CD4-positive, CD25-positive, alpha-beta regulatory T cell (primary cell): ENCODE results near the gene OR52N4. TPM values are rescaled to one million over a fixed set of nuclear protein-coding genes. Genes with fewer than 3 reads are reported as not detected.
"Not testable (repeated sequence)": the region's sequence is repeated elsewhere in the genome, so short reads cannot be mapped to it uniquely, and the experiment has no call there.

ENCODE experiments used
- ATAC-seq, 2 donors: fragments of 150-1000 bp; cut with Tn5 transposase; one replicate each; pipeline ENCODE4 v1.10.0; 2021; ENCODE audit warnings: low read depth in 2 of 2, moderate number of reproducible peaks in 2 of 2, moderate library complexity in 1 of 2
- DNase-seq, 3 donors: peaks; one replicate each; pipeline versions ENCODE4 v3.0.0 to v3.0.0-alpha.2; 2012 to 2022; ENCODE audit warnings: mixed read lengths in 1 of 3
- H3K27ac ChIP-seq: one replicate; pipeline ENCODE4 v1.7.0; 2013; ENCODE audit warnings: mild to moderate bottlenecking, low read length; ENCODE audit not compliant: insufficient read depth, poor library complexity, severe bottlenecking
- H3K27me3 ChIP-seq: one replicate; pipeline ENCODE4 v1.7.0; 2013; ENCODE audit warnings: low read length; ENCODE audit not compliant: control insufficient read depth, insufficient read depth
- H3K36me3 ChIP-seq: one replicate; pipeline ENCODE4 v1.7.0; 2013; ENCODE audit warnings: mild to moderate bottlenecking, low read length, moderate library complexity; ENCODE audit not compliant: control insufficient read depth, insufficient read depth
- H3K4me1 ChIP-seq: 2 replicates; pipeline ENCODE4 v1.7.0; 2013; ENCODE audit warnings: mild to moderate bottlenecking, low read length; ENCODE audit not compliant: insufficient read depth, control insufficient read depth, poor library complexity, severe bottlenecking
- H3K4me3 ChIP-seq: one replicate; pipeline ENCODE4 v1.7.0; 2013; ENCODE audit warnings: low read depth, mild to moderate bottlenecking, low read length, moderate library complexity
- H3K9me3 ChIP-seq, 2 experiments: 1 replicate in 1 of 2; 2 replicates in 1 of 2; pipeline ENCODE4 v1.7.0; 2013; ENCODE audit warnings: low read length in 2 of 2, mild to moderate bottlenecking in 1 of 2, moderate library complexity in 1 of 2; ENCODE audit not compliant: control insufficient read depth in 2 of 2
- H3K27ac Mint-ChIP-seq, 3 donors: one replicate each; pipeline ENCODE4 v1.8.0; 2020 to 2022; ENCODE audit warnings: mild to moderate bottlenecking in 3 of 3, mixed read lengths in 3 of 3, moderate library complexity in 2 of 3
- H3K27me3 Mint-ChIP-seq: one replicate; pipeline ENCODE4 v1.8.0; 2022; ENCODE audit warnings: mild to moderate bottlenecking, mixed read lengths
- H3K36me3 Mint-ChIP-seq: one replicate; pipeline ENCODE4 v1.8.0; 2020; ENCODE audit warnings: mixed read lengths
- H3K4me1 Mint-ChIP-seq, 4 donors: one replicate each; pipeline ENCODE4 v1.8.0; 2020 to 2022; ENCODE audit warnings: mixed read lengths in 4 of 4, mild to moderate bottlenecking in 1 of 4
- H3K4me3 Mint-ChIP-seq, 4 donors: one replicate each; pipeline ENCODE4 v1.8.0; 2020 to 2022; ENCODE audit warnings: mild to moderate bottlenecking in 4 of 4, mixed read lengths in 4 of 4, moderate library complexity in 3 of 4
- H3K9me3 Mint-ChIP-seq, 7 donors: one replicate each; pipeline ENCODE4 v1.8.0; 2020 to 2022; ENCODE audit warnings: mixed read lengths in 7 of 7, mild to moderate bottlenecking in 3 of 7, moderate library complexity in 2 of 7
- polyA plus RNA-seq, 4 donors: library from polyadenylated mRNA; unstranded; fragments of 300-500 nt; fragmentation: Illumina TruSeq; gene quantifications; one replicate each; pipeline ENCODE4 v1.2.3, GENCODE V29; 2021
- total RNA-seq: library from RNA; stranded (reverse); gene quantifications from one replicate; pipeline ENCODE4 v1.2.3, GENCODE V29; 2022

Gene OR52N4
- 1.6 TPM for total RNA-seq
- polyA plus RNA-seq = 1 to 10 TPM in 2 of 4 donors, under 1 TPM in 1, not detected in 1; 0.79 to 2.7 (median 1.3) TPM

GRCh38 chr11:5753943-5754342 is at the start of gene OR52N4:
OR52N4 (plus strand) TSS chr11:5754243; CDS start chr11:5754741, 498 bp downstream.
- Mint-ChIP-seq H3K36me3 (no peaks in the 10 kb centered on the region), H3K9me3 (no peaks in the 10 kb centered on the region)
- H3K4me1 ChIP-seq = no peaks in the 10 kb centered on the region

GRCh38 chr11:5705688-5706087 is 48.4 kb upstream of the OR52N4 start:
- peaks cover 42 to 46% (median 43%) of the 10 kb centered on the region in 4 donors for H3K4me1 Mint-ChIP-seq
- DNase-seq (no peak), ATAC-seq (no peak)
- H3K27me3 Mint-ChIP-seq = no peaks in the 10 kb centered on the region
- H3K27ac Mint-ChIP-seq = peak overlapping the region; percentile 30 to 37 (median 34)
- H3K4me3 Mint-ChIP-seq = no peak overlapping the region
- H3K36me3 ChIP-seq = peaks cover 90% of the 10 kb centered on the region
- peaks cover 63% of the 10 kb centered on the region for H3K36me3 Mint-ChIP-seq
- H3K9me3 Mint-ChIP-seq = no peaks in the 10 kb centered on the region
- no peaks in the 10 kb centered on the region for H3K9me3 ChIP-seq
- H3K4me1 ChIP-seq = peaks cover 15% of the 10 kb centered on the region
- peak overlapping the region; percentile 19 for H3K27ac ChIP-seq
- H3K4me3 ChIP-seq = no peak overlapping the region
- H3K27me3 ChIP-seq = no peaks in the 10 kb centered on the region

More at GRCh38 chr11:5753943-5754342, at the start of gene OR52N4:
- Histone ChIP-seq H3K36me3 (no peaks in the 10 kb centered on the region), H3K4me3 (no peak within 1 kb of the TSS), H3K27me3 (no peaks in the 10 kb centered on the region), H3K9me3 (no peaks in the 10 kb centered on the region), H3K27ac (no peak within 1 kb of the TSS)
- Mint-ChIP-seq H3K27ac (no peak within 1 kb of the TSS), H3K4me1 (no peaks in the 10 kb centered on the region), H3K27me3 (peaks cover 10% of the 10 kb centered on the region), H3K4me3 (no peak within 1 kb of the TSS)
- no peak for DNase-seq
- no peak for ATAC-seq

- Histone ChIP-seq H3K36me3 (peaks cover 38% of the 10 kb centered on the region), H3K4me3 (no peak overlapping the region), H3K27ac (no peak overlapping the region), H3K4me1 (no peaks in the 10 kb centered on the region), H3K27me3 (no peaks in the 10 kb centered on the region), H3K9me3 (peaks cover 0 to 3% of the 10 kb centered on the region in 2 experiments)
- no peaks in the 10 kb centered on the region for H3K27me3 Mint-ChIP-seq
- H3K4me3 Mint-ChIP-seq = no peak overlapping the region
- H3K36me3 Mint-ChIP-seq = peaks cover 23% of the 10 kb centered on the region
- peak overlapping the region in 2 of 3 donors; percentile 42 to 52 for H3K27ac Mint-ChIP-seq
- H3K4me1 Mint-ChIP-seq = peaks cover 8 to 11% (median 9%) of the 10 kb centered on the region in 4 donors
- peaks cover 0 to 3% (median 0%) of the 10 kb centered on the region in 7 donors for H3K9me3 Mint-ChIP-seq
- ATAC-seq (peak in 1 of 2 donors; percentile 59), DNase-seq (peak in 1 of 3 donors; percentile 37)
Observed at GRCh38 chr11:5712507-5712906, 41.5 kb upstream of the OR52N4 start.

GRCh38 chr11:5713695-5714094 is 40.3 kb upstream of the OR52N4 start:
- Histone ChIP-seq H3K9me3 (peaks cover 0 to 3% of the 10 kb centered on the region in 2 experiments), H3K4me3 (no peak overlapping the region), H3K27ac (no peak overlapping the region), H3K36me3 (peaks cover 26% of the 10 kb centered on the region), H3K4me1 (no peaks in the 10 kb centered on the region), H3K27me3 (no peaks in the 10 kb centered on the region)
- H3K4me1 Mint-ChIP-seq = peaks cover 3 to 9% (median 6%) of the 10 kb centered on the region in 4 donors
- DNase-seq (no peak), ATAC-seq (peak in 1 of 2 donors; percentile 14)
- H3K27ac Mint-ChIP-seq = peak overlapping the region in 1 of 3 donors; percentile 38
- no peak overlapping the region for H3K4me3 Mint-ChIP-seq
- H3K27me3 Mint-ChIP-seq = no peaks in the 10 kb centered on the region
- H3K36me3 Mint-ChIP-seq = peaks cover 20% of the 10 kb centered on the region
- H3K9me3 Mint-ChIP-seq = peaks cover 0 to 5% (median 2%) of the 10 kb centered on the region in 7 donors

- not testable (repeated sequence) for H3K4me3 Mint-ChIP-seq, H3K9me3 Mint-ChIP-seq, H3K4me1 ChIP-seq, H3K4me1 Mint-ChIP-seq, H3K27ac Mint-ChIP-seq, H3K4me3 ChIP-seq, H3K9me3 ChIP-seq, H3K36me3 ChIP-seq, H3K27me3 ChIP-seq, H3K27ac ChIP-seq, ATAC-seq, H3K27me3 Mint-ChIP-seq, DNase-seq
- H3K36me3 Mint-ChIP-seq = peaks cover 19% of the 10 kb centered on the region
Observed at GRCh38 chr11:5716518-5716917, 37.5 kb upstream of the OR52N4 start.

GRCh38 chr11:5719703-5720495 is 34.1 kb upstream of the OR52N4 start:
- H3K4me1 Mint-ChIP-seq = no peaks in the 10 kb centered on the region
- H3K4me1 ChIP-seq = no peaks in the 10 kb centered on the region
- peaks cover 4% of the 10 kb centered on the region for H3K27me3 Mint-ChIP-seq
- ATAC-seq (no peak), DNase-seq (no peak)
- H3K36me3 ChIP-seq = peaks cover 5% of the 10 kb centered on the region
- peaks cover 19% of the 10 kb centered on the region for H3K36me3 Mint-ChIP-seq
- no peak overlapping the region for H3K4me3 ChIP-seq
- H3K27ac ChIP-seq = no peak overlapping the region
- peaks cover 0 to 3% of the 10 kb centered on the region in 2 experiments for H3K9me3 ChIP-seq
- H3K27ac Mint-ChIP-seq = peak overlapping the region in 1 of 3 donors; percentile 16
- no peaks in the 10 kb centered on the region for H3K27me3 ChIP-seq
- H3K4me3 Mint-ChIP-seq = no peak overlapping the region
- H3K9me3 Mint-ChIP-seq = peaks cover 0 to 6% (median 3%) of the 10 kb centered on the region in 7 donors

GRCh38 chr11:5722622-5723021 is 31.4 kb upstream of the OR52N4 start:
- Histone ChIP-seq H3K4me1 (no peaks in the 10 kb centered on the region), H3K27ac (no peak overlapping the region), H3K9me3 (no peaks in the 10 kb centered on the region), H3K27me3 (no peaks in the 10 kb centered on the region), H3K36me3 (peaks cover 5% of the 10 kb centered on the region), H3K4me3 (no peak overlapping the region)
- H3K27me3 Mint-ChIP-seq = peaks cover 4% of the 10 kb centered on the region
- H3K4me3 Mint-ChIP-seq = no peak overlapping the region
- H3K9me3 Mint-ChIP-seq = peaks cover 0 to 6% (median 0%) of the 10 kb centered on the region in 7 donors
- no peak for ATAC-seq
- peaks cover 19% of the 10 kb centered on the region for H3K36me3 Mint-ChIP-seq
- DNase-seq = no peak
- H3K4me1 Mint-ChIP-seq = no peaks in the 10 kb centered on the region
- H3K27ac Mint-ChIP-seq = no peak overlapping the region
